Astrocyte (in vitro differentiated cells and primary cell): ENCODE measurements around the gene ADAM20. TPM values are rescaled to one million over a fixed set of nuclear protein-coding genes. Genes with fewer than 3 reads are reported as not detected.

Experiments
- DNase-seq: peaks from one replicate; pipeline ENCODE4 v3.0.0-alpha.2; 2010; ENCODE audit warnings: low read depth
- FAIRE-seq: peaks from 2 replicates; lab custom pipeline; 2011; peaks lifted over from hg19 to GRCh38; lab: Jason Lieb, UNC
- H2AFZ ChIP-seq: 2 replicates; pipeline ENCODE4 v1.6.0; 2012; ENCODE audit warnings: low read depth, low read length, inconsistent platforms
- H3K27ac ChIP-seq: 2 replicates; pipeline ENCODE4 v1.5.1; 2011; ENCODE audit warnings: low read depth, low read length, inconsistent platforms
- H3K27me3 ChIP-seq: 2 replicates; pipeline ENCODE4 v1.6.0; 2011; ENCODE audit warnings: low read length, inconsistent platforms; ENCODE audit not compliant: insufficient read depth
- H3K36me3 ChIP-seq: 2 replicates; pipeline ENCODE4 v1.5.1; 2011; ENCODE audit warnings: low read length, inconsistent platforms; ENCODE audit not compliant: insufficient read depth
- H3K4me1 ChIP-seq: 2 replicates; pipeline ENCODE4 v1.5.1; 2011; ENCODE audit warnings: low read length, inconsistent platforms; ENCODE audit not compliant: insufficient read depth
- H3K4me2 ChIP-seq: 2 replicates; pipeline ENCODE4 v1.6.0; 2012; ENCODE audit warnings: low read length, inconsistent platforms
- H3K4me3 ChIP-seq: 2 replicates; pipeline ENCODE4 v1.5.1; 2011; ENCODE audit warnings: low read depth, mild to moderate bottlenecking, low read length, inconsistent platforms; ENCODE audit not compliant: insufficient read depth
- H3K79me2 ChIP-seq: 2 replicates; pipeline ENCODE4 v1.6.0; 2012; ENCODE audit warnings: mild to moderate bottlenecking, low read length, inconsistent platforms; ENCODE audit not compliant: insufficient read depth
- H3K9ac ChIP-seq: 2 replicates; pipeline ENCODE4 v1.6.0; 2012; ENCODE audit warnings: mild to moderate bottlenecking, low read length, inconsistent platforms
- H3K9me3 ChIP-seq: 2 replicates; pipeline ENCODE4 v1.5.1; 2012; ENCODE audit warnings: low read depth, mild to moderate bottlenecking, low read length, inconsistent platforms; ENCODE audit not compliant: insufficient read depth
- H4K20me1 ChIP-seq: 2 replicates; pipeline ENCODE4 v1.6.0; 2012; ENCODE audit warnings: low read length, inconsistent platforms; ENCODE audit not compliant: insufficient read depth
- H3K27ac Mint-ChIP-seq: one replicate; pipeline ENCODE4 v1.8.0; 2021; ENCODE audit warnings: mild to moderate bottlenecking, mixed read lengths; ENCODE audit not compliant: unreplicated experiment
- H3K27me3 Mint-ChIP-seq: one replicate; pipeline ENCODE4 v1.8.0; 2021; ENCODE audit warnings: low read depth, mixed read lengths; ENCODE audit not compliant: unreplicated experiment
- H3K36me3 Mint-ChIP-seq: one replicate; pipeline ENCODE4 v1.8.0; 2021; ENCODE audit warnings: low read depth, mixed read lengths; ENCODE audit not compliant: unreplicated experiment
- H3K4me1 Mint-ChIP-seq: one replicate; pipeline ENCODE4 v1.8.0; 2021; ENCODE audit warnings: low read depth, mixed read lengths; ENCODE audit not compliant: unreplicated experiment
- H3K4me3 Mint-ChIP-seq: one replicate; pipeline ENCODE4 v1.8.0; 2021; ENCODE audit warnings: mild to moderate bottlenecking, moderate library complexity, mixed read lengths; ENCODE audit not compliant: unreplicated experiment
- H3K9me3 Mint-ChIP-seq: one replicate; pipeline ENCODE4 v1.8.0; 2021; ENCODE audit warnings: mild to moderate bottlenecking, mixed read lengths; ENCODE audit not compliant: unreplicated experiment
- EZH2 ChIP-seq: IDR thresholded peaks from 2 replicates; pipeline ENCODE4 v1.6.1; 2012; ENCODE audit warnings: mild to moderate bottlenecking, low read length, inconsistent platforms; ENCODE audit not compliant: insufficient read depth
- total RNA-seq: library from RNA; stranded (reverse); gene quantifications from 2 replicates; pipeline ENCODE4 v1.2.1, GENCODE V29; 2021
- TF ChIP-seq, protein P1 (sequence below): IDR thresholded peaks from 2 replicates; pipeline ENCODE4 v1.5.1; 2011; ENCODE audit warnings: low read depth, mild to moderate bottlenecking, inconsistent platforms, low read length, moderate library complexity; ENCODE audit not compliant: insufficient read depth

ADAM20 gene
- total RNA-seq, 1 donor from 2014 or later: 0.95 TPM

DNA sequence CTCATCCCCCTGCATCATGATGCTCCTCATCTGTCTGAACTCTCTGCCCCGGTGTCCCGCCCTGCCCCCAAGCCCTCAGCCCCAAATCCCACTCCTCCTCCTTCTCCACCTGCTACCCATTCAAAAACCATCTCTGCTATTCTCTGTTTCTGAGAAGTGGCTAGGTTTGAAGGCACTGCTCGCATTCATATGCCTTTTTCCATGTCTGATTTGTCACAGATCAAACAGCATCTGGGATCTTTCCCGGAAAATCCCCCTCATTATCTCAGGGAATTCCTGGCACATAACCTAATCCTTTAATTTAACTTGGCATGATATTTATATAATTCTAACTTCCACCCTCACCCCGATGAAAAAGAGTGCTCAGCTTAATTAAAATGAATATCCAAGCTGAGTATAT is 3.3 kb upstream of the ADAM20 start:
- no peaks in the 10 kb centered on the region for H3K79me2 ChIP-seq
- no peak overlapping the region for H2AFZ ChIP-seq
- H3K4me3 Mint-ChIP-seq: no peak overlapping the region
- no peak for DNase-seq
- no peak overlapping the region for H3K27ac ChIP-seq
- FAIRE-seq: no peak
- TF ChIP-seq, protein P1, sequence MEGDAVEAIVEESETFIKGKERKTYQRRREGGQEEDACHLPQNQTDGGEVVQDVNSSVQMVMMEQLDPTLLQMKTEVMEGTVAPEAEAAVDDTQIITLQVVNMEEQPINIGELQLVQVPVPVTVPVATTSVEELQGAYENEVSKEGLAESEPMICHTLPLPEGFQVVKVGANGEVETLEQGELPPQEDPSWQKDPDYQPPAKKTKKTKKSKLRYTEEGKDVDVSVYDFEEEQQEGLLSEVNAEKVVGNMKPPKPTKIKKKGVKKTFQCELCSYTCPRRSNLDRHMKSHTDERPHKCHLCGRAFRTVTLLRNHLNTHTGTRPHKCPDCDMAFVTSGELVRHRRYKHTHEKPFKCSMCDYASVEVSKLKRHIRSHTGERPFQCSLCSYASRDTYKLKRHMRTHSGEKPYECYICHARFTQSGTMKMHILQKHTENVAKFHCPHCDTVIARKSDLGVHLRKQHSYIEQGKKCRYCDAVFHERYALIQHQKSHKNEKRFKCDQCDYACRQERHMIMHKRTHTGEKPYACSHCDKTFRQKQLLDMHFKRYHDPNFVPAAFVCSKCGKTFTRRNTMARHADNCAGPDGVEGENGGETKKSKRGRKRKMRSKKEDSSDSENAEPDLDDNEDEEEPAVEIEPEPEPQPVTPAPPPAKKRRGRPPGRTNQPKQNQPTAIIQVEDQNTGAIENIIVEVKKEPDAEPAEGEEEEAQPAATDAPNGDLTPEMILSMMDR: no peak
- no peak for TF ChIP-seq EZH2
- H3K9ac ChIP-seq: no peak overlapping the region
- no peaks in the 10 kb centered on the region for H4K20me1 ChIP-seq
- no peak overlapping the region for H3K4me2 ChIP-seq
- H3K9me3 ChIP-seq: no peaks in the 10 kb centered on the region
- peaks cover 16% of the 10 kb centered on the region for H3K4me1 Mint-ChIP-seq
- H3K27ac Mint-ChIP-seq: no peak overlapping the region
- peaks cover 22% of the 10 kb centered on the region for H3K9me3 Mint-ChIP-seq
- no peaks in the 10 kb centered on the region for H3K27me3 ChIP-seq
- no peaks in the 10 kb centered on the region for H3K36me3 ChIP-seq
- no peaks in the 10 kb centered on the region for H3K27me3 Mint-ChIP-seq
- no peak overlapping the region for H3K4me3 ChIP-seq
- H3K36me3 Mint-ChIP-seq: peaks cover 27% of the 10 kb centered on the region
- no peaks in the 10 kb centered on the region for H3K4me1 ChIP-seq

DNA sequence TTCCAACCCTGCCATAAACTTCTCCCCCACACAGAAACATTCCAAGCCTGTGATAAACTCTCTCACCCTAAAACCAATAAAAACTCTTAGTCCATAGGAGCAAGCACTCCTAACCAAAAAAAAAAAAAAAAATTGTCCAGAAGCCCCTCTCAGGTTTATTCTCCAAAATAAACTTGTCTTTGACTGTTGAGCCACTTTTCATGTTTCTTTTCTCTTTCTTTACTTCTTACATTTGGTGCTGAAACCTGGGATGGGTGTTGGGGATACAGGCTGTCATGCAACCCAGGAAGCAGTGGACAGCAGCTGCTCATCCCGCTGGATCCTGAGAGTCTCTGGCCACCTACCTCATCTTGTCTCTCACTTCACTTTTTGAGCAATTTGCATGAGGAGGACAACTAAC is 2.0 kb upstream of the ADAM20 start:
- Histone ChIP-seq H3K27ac (no peak overlapping the region), H4K20me1 (no peaks in the 10 kb centered on the region), H3K4me2 (no peak overlapping the region), H3K4me3 (no peak overlapping the region), H3K36me3 (no peaks in the 10 kb centered on the region), H3K4me1 (no peaks in the 10 kb centered on the region), H3K27me3 (no peaks in the 10 kb centered on the region), H3K9ac (no peak overlapping the region), H2AFZ (no peak overlapping the region), H3K79me2 (no peaks in the 10 kb centered on the region), H3K9me3 (no peaks in the 10 kb centered on the region)
- H3K36me3 Mint-ChIP-seq: peaks cover 34% of the 10 kb centered on the region
- H3K27ac Mint-ChIP-seq: peak overlapping the region; percentile 73
- FAIRE-seq (no peak), DNase-seq (no peak)
- peak overlapping the region; percentile 4 for H3K4me3 Mint-ChIP-seq
- H3K9me3 Mint-ChIP-seq: peaks cover 26% of the 10 kb centered on the region
- H3K4me1 Mint-ChIP-seq: peaks cover 16% of the 10 kb centered on the region
- no peak for TF ChIP-seq EZH2
- TF ChIP-seq, protein P1: no peak
- no peaks in the 10 kb centered on the region for H3K27me3 Mint-ChIP-seq

DNA sequence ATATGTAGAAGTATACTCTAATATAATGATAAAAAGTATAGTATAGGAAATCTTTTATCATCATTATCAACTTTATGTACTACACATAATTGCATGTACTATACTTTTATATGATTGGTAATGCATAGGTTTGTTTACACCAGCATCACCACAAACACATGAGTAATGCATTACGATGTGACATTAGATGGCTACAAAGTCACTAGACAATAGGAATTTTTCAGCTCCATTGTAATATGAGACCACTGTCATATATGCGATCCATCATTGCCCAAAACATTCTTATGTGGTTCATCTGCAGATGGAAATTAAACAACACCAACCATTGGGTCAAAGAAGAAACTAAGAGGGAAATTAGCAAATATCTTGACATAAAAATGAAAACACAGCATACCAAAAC is 4.4 kb downstream of the ADAM20 start:
- no peak overlapping the region for H3K9ac ChIP-seq
- H3K36me3 ChIP-seq: no peaks in the 10 kb centered on the region
- H4K20me1 ChIP-seq: no peaks in the 10 kb centered on the region
- Mint-ChIP-seq H3K9me3 (peaks cover 7% of the 10 kb centered on the region), H3K4me1 (no peaks in the 10 kb centered on the region), H3K27me3 (no peaks in the 10 kb centered on the region), H3K27ac (no peak overlapping the region), H3K36me3 (peaks cover 13% of the 10 kb centered on the region), H3K4me3 (no peak overlapping the region)
- no peak for TF ChIP-seq EZH2
- TF ChIP-seq, protein P1: no peak
- no peaks in the 10 kb centered on the region for H3K79me2 ChIP-seq
- H3K27me3 ChIP-seq: no peaks in the 10 kb centered on the region
- no peak for FAIRE-seq
- no peaks in the 10 kb centered on the region for H3K4me1 ChIP-seq
- no peak overlapping the region for H3K4me2 ChIP-seq
- no peak overlapping the region for H2AFZ ChIP-seq
- no peak for DNase-seq
- no peaks in the 10 kb centered on the region for H3K9me3 ChIP-seq
- H3K27ac ChIP-seq: no peak overlapping the region
- H3K4me3 ChIP-seq: no peak overlapping the region
